Measurements from ENCODE around the gene INTS11.

INTS11 gene

DNA sequence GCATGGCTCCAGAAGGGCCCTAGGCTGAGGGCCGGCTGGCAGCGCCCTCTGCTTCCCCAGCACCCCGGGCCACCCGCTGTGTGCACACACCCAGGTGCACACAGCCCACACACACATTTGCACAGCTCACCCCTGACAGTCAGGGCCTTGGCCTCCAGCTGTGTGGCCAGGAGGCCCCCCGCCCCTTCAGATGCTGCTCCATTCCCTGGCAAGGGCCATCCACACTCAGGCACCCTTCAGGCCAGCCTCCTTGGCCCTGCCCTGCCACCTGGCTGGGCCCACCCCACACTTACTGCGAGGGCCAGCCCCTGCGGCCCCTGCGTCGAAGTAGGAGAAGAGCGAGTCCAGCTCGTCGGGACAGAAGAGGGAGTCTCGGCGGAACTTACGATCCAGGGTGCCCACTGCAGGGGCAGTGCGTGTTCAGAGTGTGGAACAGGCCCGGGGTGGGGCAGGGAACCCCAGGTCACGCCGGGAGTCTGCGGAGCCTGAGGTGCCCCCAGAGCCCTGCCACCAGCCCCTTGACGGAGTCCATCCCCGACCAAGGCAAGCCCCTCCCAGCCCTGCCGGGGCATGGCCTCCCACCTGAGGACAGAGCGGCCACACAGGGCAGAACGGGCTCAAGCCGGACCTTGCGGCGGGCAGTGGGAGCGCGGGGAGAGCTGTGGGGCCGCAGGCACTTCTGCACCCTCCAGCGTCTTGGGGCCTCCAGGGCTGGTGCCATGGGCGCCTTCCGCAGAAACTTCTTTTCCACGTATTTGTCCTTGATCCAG, 29.1 kb downstream of the INTS11 start:
- ATAC-seq: no peak
- TF ChIP-seq GLIS3 (CRISPR knock-in tag; IDR thresholded peaks at IDR 0.05): no peak
- TF ChIP-seq, protein P1, sequence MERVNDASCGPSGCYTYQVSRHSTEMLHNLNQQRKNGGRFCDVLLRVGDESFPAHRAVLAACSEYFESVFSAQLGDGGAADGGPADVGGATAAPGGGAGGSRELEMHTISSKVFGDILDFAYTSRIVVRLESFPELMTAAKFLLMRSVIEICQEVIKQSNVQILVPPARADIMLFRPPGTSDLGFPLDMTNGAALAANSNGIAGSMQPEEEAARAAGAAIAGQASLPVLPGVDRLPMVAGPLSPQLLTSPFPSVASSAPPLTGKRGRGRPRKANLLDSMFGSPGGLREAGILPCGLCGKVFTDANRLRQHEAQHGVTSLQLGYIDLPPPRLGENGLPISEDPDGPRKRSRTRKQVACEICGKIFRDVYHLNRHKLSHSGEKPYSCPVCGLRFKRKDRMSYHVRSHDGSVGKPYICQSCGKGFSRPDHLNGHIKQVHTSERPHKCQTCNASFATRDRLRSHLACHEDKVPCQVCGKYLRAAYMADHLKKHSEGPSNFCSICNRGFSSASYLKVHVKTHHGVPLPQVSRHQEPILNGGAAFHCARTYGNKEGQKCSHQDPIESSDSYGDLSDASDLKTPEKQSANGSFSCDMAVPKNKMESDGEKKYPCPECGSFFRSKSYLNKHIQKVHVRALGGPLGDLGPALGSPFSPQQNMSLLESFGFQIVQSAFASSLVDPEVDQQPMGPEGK (CRISPR knock-in tag; IDR thresholded peaks at IDR 0.05; ENCODE audit: borderline replicate concordance): no peak
- TF ChIP-seq BACH2 (CRISPR knock-in tag; IDR thresholded peaks at IDR 0.05; ENCODE audit: borderline replicate concordance): no peak
- TF ChIP-seq ZC3H10 (CRISPR knock-in tag; IDR thresholded peaks at IDR 0.05): no peak
- no peak for TF ChIP-seq ZNF565 (CRISPR knock-in tag; conservative IDR thresholded peaks at IDR 0.05; ENCODE audit: low read depth)
- no peak for TF ChIP-seq PPARA (CRISPR knock-in tag; IDR thresholded peaks at IDR 0.05; ENCODE audit: borderline replicate concordance)
- no peak for TF ChIP-seq ARNTL (CRISPR knock-in tag; IDR thresholded peaks at IDR 0.05; ENCODE audit: borderline replicate concordance, low read depth)
- no peak for TF ChIP-seq TCF4 (CRISPR knock-in tag; IDR thresholded peaks at IDR 0.05; ENCODE audit: borderline replicate concordance)
- TF ChIP-seq, protein P2, sequence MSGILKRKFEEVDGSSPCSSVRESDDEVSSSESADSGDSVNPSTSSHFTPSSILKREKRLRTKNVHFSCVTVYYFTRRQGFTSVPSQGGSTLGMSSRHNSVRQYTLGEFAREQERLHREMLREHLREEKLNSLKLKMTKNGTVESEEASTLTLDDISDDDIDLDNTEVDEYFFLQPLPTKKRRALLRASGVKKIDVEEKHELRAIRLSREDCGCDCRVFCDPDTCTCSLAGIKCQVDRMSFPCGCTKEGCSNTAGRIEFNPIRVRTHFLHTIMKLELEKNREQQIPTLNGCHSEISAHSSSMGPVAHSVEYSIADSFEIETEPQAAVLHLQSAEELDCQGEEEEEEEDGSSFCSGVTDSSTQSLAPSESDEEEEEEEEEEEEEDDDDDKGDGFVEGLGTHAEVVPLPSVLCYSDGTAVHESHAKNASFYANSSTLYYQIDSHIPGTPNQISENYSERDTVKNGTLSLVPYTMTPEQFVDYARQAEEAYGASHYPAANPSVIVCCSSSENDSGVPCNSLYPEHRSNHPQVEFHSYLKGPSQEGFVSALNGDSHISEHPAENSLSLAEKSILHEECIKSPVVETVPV (CRISPR knock-in tag; IDR thresholded peaks at IDR 0.05): no peak

DNA sequence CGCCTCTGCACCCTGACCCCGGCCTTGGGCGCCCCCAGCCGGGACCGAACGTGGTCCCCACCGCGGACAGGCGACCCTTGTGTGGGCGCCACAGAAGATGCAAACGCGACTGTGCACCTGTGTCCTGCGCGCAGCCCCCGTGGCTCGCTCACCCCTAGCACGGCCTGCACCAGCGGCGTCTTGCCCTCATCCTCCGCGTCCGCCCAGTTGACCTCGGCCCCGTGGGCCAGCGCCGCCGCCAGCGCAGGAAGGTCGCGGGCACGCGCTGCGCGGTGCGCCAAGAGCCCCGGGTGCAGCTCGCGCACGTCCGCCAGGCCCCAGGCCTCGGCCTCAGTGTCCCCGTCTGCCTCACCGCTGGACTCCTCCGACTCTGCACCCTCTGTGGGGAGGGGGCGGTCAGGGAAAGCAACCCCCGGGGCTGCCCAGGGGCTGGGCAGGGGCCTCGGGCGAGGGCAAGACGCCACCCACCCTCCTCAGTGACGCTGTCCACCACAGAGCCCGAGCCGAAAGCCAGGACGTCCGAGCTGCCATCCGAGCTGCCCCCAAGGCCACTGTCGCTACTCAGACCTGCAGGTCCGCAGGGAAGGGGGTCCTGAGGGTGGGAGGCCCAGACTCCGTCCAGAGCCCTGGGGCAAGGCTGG, 30.1 kb downstream of the INTS11 start:
- ATAC-seq: no peak

More for the DNA sequence above, 30.1 kb downstream of the INTS11 start:
- TF ChIP-seq TCF4 (CRISPR knock-in tag; IDR thresholded peaks at IDR 0.05; ENCODE audit: borderline replicate concordance) (no peak), TOX (CRISPR knock-in tag; IDR thresholded peaks at IDR 0.05; ENCODE audit: borderline replicate concordance) (no peak), ZNF8 (CRISPR knock-in tag; IDR thresholded peaks at IDR 0.05) (no peak), SNAI2 (CRISPR knock-in tag; IDR thresholded peaks at IDR 0.05) (no peak), GLIS3 (CRISPR knock-in tag; IDR thresholded peaks at IDR 0.05) (no peak), PPARA (CRISPR knock-in tag; IDR thresholded peaks at IDR 0.05; ENCODE audit: borderline replicate concordance) (no peak), BACH2 (CRISPR knock-in tag; IDR thresholded peaks at IDR 0.05; ENCODE audit: borderline replicate concordance) (no peak), ZC3H10 (CRISPR knock-in tag; IDR thresholded peaks at IDR 0.05) (no peak), ESRRG (CRISPR knock-in tag; IDR thresholded peaks at IDR 0.05) (no peak), OSR1 (CRISPR knock-in tag; IDR thresholded peaks at IDR 0.05) (no peak), CSDC2 (CRISPR knock-in tag; IDR thresholded peaks at IDR 0.05) (no peak), ARNTL (CRISPR knock-in tag; IDR thresholded peaks at IDR 0.05; ENCODE audit: borderline replicate concordance, low read depth) (no peak)
- TF ChIP-seq, protein P3, sequence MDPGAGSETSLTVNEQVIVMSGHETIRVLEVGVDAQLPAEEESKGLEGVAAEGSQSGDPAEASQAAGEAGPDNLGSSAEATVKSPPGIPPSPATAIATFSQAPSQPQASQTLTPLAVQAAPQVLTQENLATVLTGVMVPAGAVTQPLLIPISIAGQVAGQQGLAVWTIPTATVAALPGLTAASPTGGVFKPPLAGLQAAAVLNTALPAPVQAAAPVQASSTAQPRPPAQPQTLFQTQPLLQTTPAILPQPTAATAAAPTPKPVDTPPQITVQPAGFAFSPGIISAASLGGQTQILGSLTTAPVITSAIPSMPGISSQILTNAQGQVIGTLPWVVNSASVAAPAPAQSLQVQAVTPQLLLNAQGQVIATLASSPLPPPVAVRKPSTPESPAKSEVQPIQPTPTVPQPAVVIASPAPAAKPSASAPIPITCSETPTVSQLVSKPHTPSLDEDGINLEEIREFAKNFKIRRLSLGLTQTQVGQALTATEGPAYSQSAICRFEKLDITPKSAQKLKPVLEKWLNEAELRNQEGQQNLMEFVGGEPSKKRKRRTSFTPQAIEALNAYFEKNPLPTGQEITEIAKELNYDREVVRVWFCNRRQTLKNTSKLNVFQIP (CRISPR knock-in tag; IDR thresholded peaks at IDR 0.05; ENCODE audit: borderline replicate concordance, low read depth): no peak
- TF ChIP-seq, protein P4, sequence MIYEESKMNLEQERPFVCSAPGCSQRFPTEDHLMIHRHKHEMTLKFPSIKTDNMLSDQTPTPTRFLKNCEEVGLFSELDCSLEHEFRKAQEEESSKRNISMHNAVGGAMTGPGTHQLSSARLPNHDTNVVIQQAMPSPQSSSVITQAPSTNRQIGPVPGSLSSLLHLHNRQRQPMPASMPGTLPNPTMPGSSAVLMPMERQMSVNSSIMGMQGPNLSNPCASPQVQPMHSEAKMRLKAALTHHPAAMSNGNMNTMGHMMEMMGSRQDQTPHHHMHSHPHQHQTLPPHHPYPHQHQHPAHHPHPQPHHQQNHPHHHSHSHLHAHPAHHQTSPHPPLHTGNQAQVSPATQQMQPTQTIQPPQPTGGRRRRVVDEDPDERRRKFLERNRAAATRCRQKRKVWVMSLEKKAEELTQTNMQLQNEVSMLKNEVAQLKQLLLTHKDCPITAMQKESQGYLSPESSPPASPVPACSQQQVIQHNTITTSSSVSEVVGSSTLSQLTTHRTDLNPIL (CRISPR knock-in tag; IDR thresholded peaks at IDR 0.05; ENCODE audit: low read depth): no peak
- TF ChIP-seq, protein P1 (CRISPR knock-in tag; IDR thresholded peaks at IDR 0.05; ENCODE audit: borderline replicate concordance): no peak
- TF ChIP-seq, protein P5, sequence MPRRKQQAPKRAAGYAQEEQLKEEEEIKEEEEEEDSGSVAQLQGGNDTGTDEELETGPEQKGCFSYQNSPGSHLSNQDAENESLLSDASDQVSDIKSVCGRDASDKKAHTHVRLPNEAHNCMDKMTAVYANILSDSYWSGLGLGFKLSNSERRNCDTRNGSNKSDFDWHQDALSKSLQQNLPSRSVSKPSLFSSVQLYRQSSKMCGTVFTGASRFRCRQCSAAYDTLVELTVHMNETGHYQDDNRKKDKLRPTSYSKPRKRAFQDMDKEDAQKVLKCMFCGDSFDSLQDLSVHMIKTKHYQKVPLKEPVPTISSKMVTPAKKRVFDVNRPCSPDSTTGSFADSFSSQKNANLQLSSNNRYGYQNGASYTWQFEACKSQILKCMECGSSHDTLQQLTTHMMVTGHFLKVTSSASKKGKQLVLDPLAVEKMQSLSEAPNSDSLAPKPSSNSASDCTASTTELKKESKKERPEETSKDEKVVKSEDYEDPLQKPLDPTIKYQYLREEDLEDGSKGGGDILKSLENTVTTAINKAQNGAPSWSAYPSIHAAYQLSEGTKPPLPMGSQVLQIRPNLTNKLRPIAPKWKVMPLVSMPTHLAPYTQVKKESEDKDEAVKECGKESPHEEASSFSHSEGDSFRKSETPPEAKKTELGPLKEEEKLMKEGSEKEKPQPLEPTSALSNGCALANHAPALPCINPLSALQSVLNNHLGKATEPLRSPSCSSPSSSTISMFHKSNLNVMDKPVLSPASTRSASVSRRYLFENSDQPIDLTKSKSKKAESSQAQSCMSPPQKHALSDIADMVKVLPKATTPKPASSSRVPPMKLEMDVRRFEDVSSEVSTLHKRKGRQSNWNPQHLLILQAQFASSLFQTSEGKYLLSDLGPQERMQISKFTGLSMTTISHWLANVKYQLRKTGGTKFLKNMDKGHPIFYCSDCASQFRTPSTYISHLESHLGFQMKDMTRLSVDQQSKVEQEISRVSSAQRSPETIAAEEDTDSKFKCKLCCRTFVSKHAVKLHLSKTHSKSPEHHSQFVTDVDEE (CRISPR knock-in tag; IDR thresholded peaks at IDR 0.05): no peak
- TF ChIP-seq, protein P2 (CRISPR knock-in tag; IDR thresholded peaks at IDR 0.05): no peak
